Mesendoderm (in vitro differentiated cells): ENCODE data around the gene FCER2. TPM values are rescaled to one million over a fixed set of nuclear protein-coding genes. Genes with fewer than 3 reads are reported as not detected.
A peak's percentile ranks its signal among the peaks of the same experiment; 100 is the strongest.

Experiments used
- DNase-seq: peaks from one replicate; pipeline ENCODE4 v3.0.0; 2013
- H2AK5ac ChIP-seq: 2 replicates; pipeline ENCODE4 v1.6.1; 2013; ENCODE audit warnings: low read length, inconsistent platforms
- H2BK120ac ChIP-seq: 2 replicates; pipeline ENCODE4 v1.6.1; 2013; ENCODE audit warnings: low read depth, mild to moderate bottlenecking, low read length, moderate library complexity, mixed read lengths
- H2BK15ac ChIP-seq: replicated peaks from 2 replicates; pipeline ENCODE4 v1.6.1; 2013; ENCODE audit warnings: low read depth, mild to moderate bottlenecking, moderate library complexity
- H2BK5ac ChIP-seq: 2 replicates; pipeline ENCODE4 v1.6.1; 2013; ENCODE audit warnings: low read length, inconsistent platforms
- H3K18ac ChIP-seq: 2 replicates; pipeline ENCODE4 v1.6.1; 2013; ENCODE audit warnings: mild to moderate bottlenecking, low read length, mixed read lengths
- H3K23ac ChIP-seq: one replicate; pipeline ENCODE4 v1.6.1; 2013; ENCODE audit warnings: low read length
- H3K27ac ChIP-seq: 2 replicates; pipeline ENCODE4 v1.5.1; 2013; ENCODE audit warnings: low read depth, mild to moderate bottlenecking, inconsistent platforms, low read length, moderate library complexity
- H3K27me3 ChIP-seq: 2 replicates; pipeline ENCODE4 v1.6.1; 2013; ENCODE audit warnings: low read length, control low read depth, mild to moderate bottlenecking, inconsistent platforms; ENCODE audit not compliant: insufficient read depth, poor library complexity
- H3K36me3 ChIP-seq: 2 replicates; pipeline ENCODE4 v1.6.1; 2013; ENCODE audit warnings: low read length, inconsistent platforms; ENCODE audit not compliant: control insufficient read depth, insufficient read depth
- H3K4ac ChIP-seq: one replicate; pipeline ENCODE4 v1.6.1; 2013; ENCODE audit warnings: low read depth, mild to moderate bottlenecking, low read length, moderate library complexity
- H3K4me1 ChIP-seq: 2 replicates; pipeline ENCODE4 v1.6.1; 2013; ENCODE audit warnings: low read depth, low read length, inconsistent platforms; ENCODE audit not compliant: control insufficient read depth
- H3K4me2 ChIP-seq: 2 replicates; pipeline ENCODE4 v1.6.1; 2013; ENCODE audit warnings: low read length
- H3K4me3 ChIP-seq: 2 replicates; pipeline ENCODE4 v1.5.1; 2013; ENCODE audit warnings: mild to moderate bottlenecking, low read length
- H3K56ac ChIP-seq: one replicate; pipeline ENCODE4 v1.6.1; 2013; ENCODE audit warnings: low read length
- H3K79me1 ChIP-seq: 2 replicates; pipeline ENCODE4 v1.6.1; 2013; ENCODE audit warnings: low read length, inconsistent platforms
- H3K79me2 ChIP-seq: 2 replicates; pipeline ENCODE4 v1.6.1; 2013; ENCODE audit warnings: mild to moderate bottlenecking, low read length; ENCODE audit not compliant: control insufficient read depth, insufficient read depth
- H3K9ac ChIP-seq: 2 replicates; pipeline ENCODE4 v1.6.1; 2013; ENCODE audit warnings: low read length, inconsistent platforms
- H4K5ac ChIP-seq: one replicate; pipeline ENCODE4 v1.6.1; 2013; ENCODE audit warnings: low read length
- H4K8ac ChIP-seq: one replicate; pipeline ENCODE4 v1.6.1; 2013; ENCODE audit warnings: low read depth, mild to moderate bottlenecking, control low read depth, low read length, moderate library complexity
- WGBS: extraction: QIAGEN DNeasy Blood & Tissue Kit; methylation state at CpG from one replicate; pipeline ENCODE4 v1.1.7; 2013; ENCODE audit warnings: low lambda C conversion rate, missing lambda C conversion rate; ENCODE audit not compliant: insufficient coverage; ENCODE audit errors: extremely low coverage; 5-methylcytosine and 5-hydroxymethylcytosine counted together
- polyA plus RNA-seq, 2 experiments: library from polyadenylated mRNA; stranded (reverse); fragments of 200-250 nt; gene quantifications; one replicate each; pipeline ENCODE4 v1.2.3, GENCODE V29; 2013

Gene FCER2, protein sequence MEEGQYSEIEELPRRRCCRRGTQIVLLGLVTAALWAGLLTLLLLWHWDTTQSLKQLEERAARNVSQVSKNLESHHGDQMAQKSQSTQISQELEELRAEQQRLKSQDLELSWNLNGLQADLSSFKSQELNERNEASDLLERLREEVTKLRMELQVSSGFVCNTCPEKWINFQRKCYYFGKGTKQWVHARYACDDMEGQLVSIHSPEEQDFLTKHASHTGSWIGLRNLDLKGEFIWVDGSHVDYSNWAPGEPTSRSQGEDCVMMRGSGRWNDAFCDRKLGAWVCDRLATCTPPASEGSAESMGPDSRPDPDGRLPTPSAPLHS
- polyA plus RNA-seq (2013, experiment 1 of 2): 0.04 TPM
- not detected for polyA plus RNA-seq (2013, experiment 2 of 2)

DNA sequence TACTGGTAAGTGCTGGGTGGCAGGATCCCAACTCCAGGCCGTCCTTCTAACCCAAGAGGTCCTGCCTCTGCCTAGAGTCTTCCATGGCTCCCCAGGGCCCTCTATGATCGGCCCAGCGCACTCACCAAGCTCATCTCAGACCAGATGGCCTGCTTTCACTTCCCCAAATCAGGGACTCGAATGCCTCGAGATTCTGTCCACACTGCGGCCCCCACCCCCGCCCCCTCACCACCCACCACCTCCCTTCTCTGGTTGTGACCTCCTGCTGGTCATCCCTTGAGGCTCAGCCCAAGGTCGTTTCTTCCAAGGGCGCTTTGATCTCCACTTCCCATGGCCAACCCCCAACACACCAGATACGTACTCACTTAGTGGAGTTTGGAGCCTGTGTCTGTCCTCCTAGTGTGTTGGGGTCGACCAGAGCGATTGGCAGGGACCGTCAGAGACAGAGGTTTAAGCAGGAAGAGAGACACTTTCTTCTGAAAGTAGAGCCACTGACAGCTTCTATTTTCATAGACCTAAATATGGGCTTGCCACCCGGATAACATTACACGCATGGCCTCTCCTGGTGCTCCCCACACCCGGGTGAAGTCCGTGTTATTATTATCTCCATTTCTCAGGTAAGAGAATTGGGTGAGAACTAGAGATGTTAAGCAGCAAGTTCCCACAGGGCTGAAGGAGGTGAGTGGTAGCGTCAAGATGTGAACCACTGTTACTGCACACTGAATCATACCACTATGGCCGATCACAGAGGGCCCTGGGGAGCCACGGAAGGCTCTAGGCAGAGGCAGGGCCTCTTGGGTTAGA, at the start of gene FCER2:
TSS of gene FCER2 (minus strand) at position 478 of the 804 bp plus-strand sequence. CDS start 2,371 bp downstream, outside the sequence.
- Histone ChIP-seq H3K4me1 (no peaks in the 10 kb centered on the region), H3K79me1 (no peaks in the 10 kb centered on the region), H2BK15ac (no peak within 1 kb of the TSS), H2BK5ac (no peak within 1 kb of the TSS), H3K23ac (no peak within 1 kb of the TSS), H3K27ac (no peak within 1 kb of the TSS), H3K4me3 (no peak within 1 kb of the TSS), H2BK120ac (no peak within 1 kb of the TSS), H3K27me3 (no peaks in the 10 kb centered on the region), H3K56ac (no peak within 1 kb of the TSS), H2AK5ac (no peak within 1 kb of the TSS), H4K5ac (no peak within 1 kb of the TSS), H3K18ac (no peak within 1 kb of the TSS), H3K4me2 (no peak within 1 kb of the TSS), H3K79me2 (no peaks in the 10 kb centered on the region), H3K4ac (no peak within 1 kb of the TSS), H4K8ac (no peak within 1 kb of the TSS), H3K36me3 (no peaks in the 10 kb centered on the region), H3K9ac (no peak within 1 kb of the TSS)
- no CpG with 5 or more reads among the region's 20 CpGs for whole genome bisulfite sequencing
- no peak for DNase-seq

- no peaks in the 10 kb centered on the region for H3K36me3 ChIP-seq
- no peak overlapping the region for H2BK15ac ChIP-seq
- no peak overlapping the region for H2BK120ac ChIP-seq
- H3K4me1 ChIP-seq: no peaks in the 10 kb centered on the region
- H4K8ac ChIP-seq: no peak overlapping the region
- H3K27me3 ChIP-seq: no peaks in the 10 kb centered on the region
- no peak for DNase-seq
- WGBS: no CpG with 5 or more reads among the region's 12 CpGs
- no peak overlapping the region for H3K9ac ChIP-seq
- H3K4ac ChIP-seq: no peak overlapping the region
- H2BK5ac ChIP-seq: no peak overlapping the region
- no peak overlapping the region for H3K18ac ChIP-seq
- H3K4me2 ChIP-seq: no peak overlapping the region
- H4K5ac ChIP-seq: no peak overlapping the region
- H3K27ac ChIP-seq: no peak overlapping the region
- no peak overlapping the region for H2AK5ac ChIP-seq
- H3K23ac ChIP-seq: no peak overlapping the region
- H3K56ac ChIP-seq: no peak overlapping the region
- no peak overlapping the region for H3K4me3 ChIP-seq
- no peaks in the 10 kb centered on the region for H3K79me1 ChIP-seq
- no peaks in the 10 kb centered on the region for H3K79me2 ChIP-seq
Measured at GRCh38 chr19:7751157-7751783, 49.3 kb upstream of the FCER2 start.

GRCh38 chr19:7748756-7749155, 46.8 kb upstream of the FCER2 start:
- no peak overlapping the region for H2BK15ac ChIP-seq
- H3K27ac ChIP-seq: no peak overlapping the region
- H3K56ac ChIP-seq: no peak overlapping the region
- H3K79me1 ChIP-seq: no peaks in the 10 kb centered on the region
- no peak overlapping the region for H3K18ac ChIP-seq
- H4K8ac ChIP-seq: no peak overlapping the region
- H3K4me1 ChIP-seq: no peaks in the 10 kb centered on the region
- H2AK5ac ChIP-seq: no peak overlapping the region
- H3K4ac ChIP-seq: no peak overlapping the region
- H3K27me3 ChIP-seq: no peaks in the 10 kb centered on the region
- H3K4me2 ChIP-seq: no peak overlapping the region
- H2BK5ac ChIP-seq: no peak overlapping the region
- no peak overlapping the region for H3K23ac ChIP-seq
- H2BK120ac ChIP-seq: no peak overlapping the region
- H3K9ac ChIP-seq: no peak overlapping the region
- H3K4me3 ChIP-seq: no peak overlapping the region
- no peaks in the 10 kb centered on the region for H3K36me3 ChIP-seq
- DNase-seq: peak; percentile 88
- no peak overlapping the region for H4K5ac ChIP-seq
- no CpG with 5 or more reads among the region's 4 CpGs for WGBS
- no peaks in the 10 kb centered on the region for H3K79me2 ChIP-seq

DNA sequence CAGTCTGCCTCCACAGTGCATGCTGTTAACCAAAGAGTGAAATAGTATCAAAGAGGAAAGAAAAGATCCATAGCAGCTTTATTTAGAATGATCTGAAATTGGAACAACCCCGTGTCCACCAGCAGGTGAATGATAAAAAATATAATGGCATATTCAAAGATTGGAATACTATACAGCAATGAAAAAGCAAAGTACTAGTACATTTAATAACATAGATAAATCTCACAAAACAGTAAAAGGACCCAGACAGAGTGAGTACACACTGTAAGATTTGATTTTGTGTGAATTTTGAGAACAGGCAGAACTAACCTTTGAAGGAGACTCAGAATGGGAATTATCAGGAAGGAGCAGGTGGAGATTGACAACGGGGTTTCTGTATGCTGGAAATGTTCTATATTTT, 46.2 kb upstream of the FCER2 start:
- Histone ChIP-seq H3K9ac (no peak overlapping the region), H3K4me2 (no peak overlapping the region), H3K23ac (no peak overlapping the region), H4K5ac (no peak overlapping the region), H3K36me3 (no peaks in the 10 kb centered on the region), H3K4ac (no peak overlapping the region), H2BK5ac (no peak overlapping the region), H3K4me3 (no peak overlapping the region), H2BK15ac (no peak overlapping the region), H3K18ac (no peak overlapping the region), H3K79me2 (no peaks in the 10 kb centered on the region), H3K4me1 (no peaks in the 10 kb centered on the region), H2AK5ac (no peak overlapping the region), H2BK120ac (no peak overlapping the region), H3K27ac (no peak overlapping the region), H3K56ac (no peak overlapping the region), H3K27me3 (no peaks in the 10 kb centered on the region), H3K79me1 (no peaks in the 10 kb centered on the region), H4K8ac (no peak overlapping the region)
- DNase-seq: no peak
- WGBS: no CpG with 5 or more reads among the region's 2 CpGs

DNA sequence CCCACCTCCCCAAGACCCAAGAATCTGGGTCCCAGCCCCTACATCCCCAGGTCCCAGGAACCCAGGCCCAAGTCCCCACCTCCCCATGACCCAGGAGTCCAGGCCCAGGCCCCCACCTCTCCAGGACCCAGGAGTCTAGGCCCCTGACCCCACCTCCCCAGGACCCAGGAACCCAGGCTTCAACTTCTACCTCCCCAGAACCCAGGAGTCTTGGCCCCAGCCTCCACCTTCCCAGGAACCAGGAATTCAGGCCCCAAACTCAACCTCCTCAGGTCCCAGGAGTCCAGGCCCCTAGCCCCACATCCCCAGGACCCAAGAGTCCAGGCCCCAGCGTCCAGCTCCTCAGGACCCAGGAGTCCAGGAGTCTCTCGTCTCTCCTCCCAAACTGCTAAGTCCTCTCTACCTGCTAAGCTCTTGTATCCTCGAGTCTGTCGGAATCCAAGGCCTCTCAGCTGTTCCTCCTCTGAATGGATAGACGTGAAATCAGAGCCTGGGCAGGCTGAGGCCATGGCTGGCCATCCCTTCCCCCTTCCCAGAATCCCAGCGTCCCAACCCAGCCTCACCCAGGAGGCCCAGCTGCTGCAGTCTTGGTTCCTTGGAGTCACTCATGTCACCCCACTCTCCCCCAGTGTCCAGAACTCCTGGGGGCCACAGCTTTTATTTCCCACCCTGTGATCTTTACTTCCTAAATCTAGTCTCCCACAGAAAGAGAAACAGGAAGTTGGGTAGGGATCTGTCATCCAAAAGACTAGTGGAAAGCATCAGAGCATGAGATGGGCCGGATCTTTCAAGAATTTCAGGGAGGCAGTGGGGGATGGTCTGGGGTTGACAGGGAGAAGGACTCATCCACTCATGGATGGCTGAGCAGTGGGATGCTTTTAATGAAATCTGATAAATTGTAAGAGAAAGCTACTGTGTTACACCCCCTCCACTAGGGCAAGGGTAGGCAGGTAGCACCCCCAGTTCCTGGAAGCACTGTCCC, 45.3 kb upstream of the FCER2 start, which contains the start of gene CD209:
TSS of gene CD209 (minus strand) at position 632 of the 982 bp plus-strand sequence. CDS start at position 609, 23 bp downstream.
- no peak for DNase-seq
- H2AK5ac ChIP-seq: no peak within 1 kb of the TSS
- no peak within 1 kb of the TSS for H3K4ac ChIP-seq
- H2BK15ac ChIP-seq: no peak within 1 kb of the TSS
- H3K56ac ChIP-seq: no peak within 1 kb of the TSS
- no peak within 1 kb of the TSS for H3K18ac ChIP-seq
- H3K4me2 ChIP-seq: no peak within 1 kb of the TSS
- no peak within 1 kb of the TSS for H3K23ac ChIP-seq
- no peaks in the 10 kb centered on the region for H3K79me1 ChIP-seq
- H2BK120ac ChIP-seq: no peak within 1 kb of the TSS
- WGBS: no CpG with 5 or more reads among the region's 7 CpGs
- no peak within 1 kb of the TSS for H3K9ac ChIP-seq
- no peaks in the 10 kb centered on the region for H3K36me3 ChIP-seq
- H2BK5ac ChIP-seq: no peak within 1 kb of the TSS
- H3K79me2 ChIP-seq: no peaks in the 10 kb centered on the region
- no peak within 1 kb of the TSS for H4K5ac ChIP-seq
- no peaks in the 10 kb centered on the region for H3K4me1 ChIP-seq
- H3K27me3 ChIP-seq: no peaks in the 10 kb centered on the region
- no peak within 1 kb of the TSS for H3K27ac ChIP-seq
- no peak within 1 kb of the TSS for H3K4me3 ChIP-seq
- no peak within 1 kb of the TSS for H4K8ac ChIP-seq
